Fibroblast of skin of scalp (primary cell): ENCODE results near the gene TMEM82.

Source experiments
- DNase-seq: peaks from one replicate; pipeline ENCODE4 v3.0.0-alpha.2; 2013

Gene TMEM82

GRCh38 chr1:15736038-15736891 lies 6.0 kb upstream of the TMEM82 start, which contains the start of gene SLC25A34:
SLC25A34 (plus strand) TSS chr1:15736258; CDS start chr1:15736486, 228 bp downstream.
- no peak for DNase-seq

GRCh38 chr1:15736892-15737261 lies 5.4 kb upstream of the TMEM82 start:
- DNase-seq = no peak

- no peak for DNase-seq
Observed at GRCh38 chr1:15737324-15738319, 4.7 kb upstream of the TMEM82 start.

- no peak for DNase-seq
Observed at GRCh38 chr1:15738416-15739113, 3.7 kb upstream of the TMEM82 start.

- DNase-seq = no peak
Observed at GRCh38 chr1:15739259-15739658, 3.0 kb upstream of the TMEM82 start.

GRCh38 chr1:15739745-15740144 lies 2.6 kb upstream of the TMEM82 start:
- no peak for DNase-seq

GRCh38 chr1:15740924-15741850 lies 1.1 kb upstream of the TMEM82 start:
- DNase-seq = peak; percentile 51

GRCh38 chr1:15744122-15744679 lies 1.9 kb downstream of the TMEM82 start:
- DNase-seq = no peak

- DNase-seq = no peak
Observed at GRCh38 chr1:15747378-15747777, 5.1 kb downstream of the TMEM82 start.

- DNase-seq = no peak
Observed at GRCh38 chr1:15748264-15748663, 6.0 kb downstream of the TMEM82 start.

- DNase-seq = no peak
Observed at GRCh38 chr1:15748690-15749398, 6.5 kb downstream of the TMEM82 start.

- DNase-seq = peak; percentile 51
Observed at GRCh38 chr1:15749399-15750291, 7.3 kb downstream of the TMEM82 start.

- DNase-seq = no peak
Observed at GRCh38 chr1:15750924-15751323, 8.6 kb downstream of the TMEM82 start.

- no peak for DNase-seq
Observed at GRCh38 chr1:15751717-15752116, 9.4 kb downstream of the TMEM82 start.

- no peak for DNase-seq
Observed at GRCh38 chr1:15753776-15754175, 11.5 kb downstream of the TMEM82 start.

GRCh38 chr1:15755021-15755645 lies 12.8 kb downstream of the TMEM82 start:
- DNase-seq = no peak

- no peak for DNase-seq
Observed at GRCh38 chr1:15755646-15756040, 13.3 kb downstream of the TMEM82 start.

- DNase-seq = no peak
Observed at GRCh38 chr1:15756143-15757015, 14.1 kb downstream of the TMEM82 start.
